ENCODE measurements around the gene RWDD3.

Gene RWDD3

DNA sequence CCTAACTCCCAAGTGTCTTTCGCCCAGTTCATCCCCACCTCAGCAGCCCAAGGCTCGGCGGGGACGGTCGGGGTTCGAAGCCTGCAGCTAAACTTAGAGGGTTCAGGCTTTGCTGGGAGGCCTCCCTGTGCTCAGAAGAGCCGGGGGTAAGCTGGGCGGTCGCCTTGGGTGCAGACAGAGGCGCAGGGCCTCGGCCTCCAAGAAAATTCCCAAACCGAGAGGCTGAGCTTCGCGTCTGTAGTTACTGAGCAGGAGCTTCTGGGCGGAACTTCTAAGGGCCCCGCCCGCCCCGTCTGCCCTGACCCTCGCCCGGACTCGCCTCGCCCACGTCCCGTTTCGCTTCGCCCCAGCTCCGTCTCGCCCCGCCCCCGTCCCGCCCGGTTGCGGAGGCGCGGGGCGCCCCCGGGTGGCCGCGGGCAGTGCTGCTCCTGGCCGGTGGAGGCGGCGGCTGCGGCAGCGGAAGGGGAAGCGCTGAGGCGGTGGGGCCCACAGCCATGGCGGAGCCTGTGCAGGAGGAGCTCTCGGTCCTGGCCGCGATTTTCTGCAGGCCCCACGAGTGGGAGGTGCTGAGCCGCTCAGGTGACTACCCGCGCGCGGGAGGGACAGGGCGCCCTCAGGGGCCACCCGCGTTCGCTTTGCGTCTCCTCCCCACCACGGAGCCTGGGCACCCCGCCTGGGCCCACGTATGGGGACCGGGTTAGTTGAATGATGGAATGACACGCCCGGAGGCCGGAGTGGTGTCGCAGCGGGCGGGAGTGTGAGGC lies at the start of gene RWDD3:
Gene RWDD3, plus strand, starts transcription at position 474 of the 764 bp plus-strand sequence. Its CDS starts 21 bp downstream, at position 495.
- DNase-seq, result peak; percentile 57

DNA sequence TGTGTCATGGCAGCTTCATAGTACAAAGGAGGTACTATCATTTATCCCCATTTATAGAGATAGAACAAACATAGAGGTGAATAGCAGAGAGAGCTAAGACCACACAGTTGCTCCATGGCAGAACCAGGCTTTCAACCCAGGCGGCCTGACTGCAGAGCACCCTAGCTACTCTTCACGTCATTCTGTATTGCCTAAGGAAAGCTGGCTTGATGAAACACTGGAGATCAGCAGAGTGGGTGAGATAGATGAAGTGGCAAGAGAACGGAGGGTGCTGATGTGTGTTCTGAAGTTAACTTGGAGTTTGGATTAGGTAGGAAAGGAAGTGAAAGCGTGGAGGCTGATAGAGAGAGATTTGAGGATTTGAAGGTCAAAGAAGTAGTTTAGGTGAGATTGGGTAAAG lies 47.9 kb upstream of the RWDD3 start:
- no peak for DNase-seq

GRCh38 chr1:95193591-95193990 lies 40.4 kb upstream of the RWDD3 start:
- no peak for DNase-seq

- no peak for DNase-seq
These were observed 39.0 kb upstream of the RWDD3 start for GRCh38 chr1:95195046-95195445.

- no peak for DNase-seq
These were observed 38.0 kb upstream of the RWDD3 start for GRCh38 chr1:95196017-95196416.

GRCh38 chr1:95197616-95198252 lies 36.3 kb upstream of the RWDD3 start:
- DNase-seq, result no peak

- no peak for DNase-seq
These were observed 32.1 kb upstream of the RWDD3 start for GRCh38 chr1:95201905-95202304.

DNA sequence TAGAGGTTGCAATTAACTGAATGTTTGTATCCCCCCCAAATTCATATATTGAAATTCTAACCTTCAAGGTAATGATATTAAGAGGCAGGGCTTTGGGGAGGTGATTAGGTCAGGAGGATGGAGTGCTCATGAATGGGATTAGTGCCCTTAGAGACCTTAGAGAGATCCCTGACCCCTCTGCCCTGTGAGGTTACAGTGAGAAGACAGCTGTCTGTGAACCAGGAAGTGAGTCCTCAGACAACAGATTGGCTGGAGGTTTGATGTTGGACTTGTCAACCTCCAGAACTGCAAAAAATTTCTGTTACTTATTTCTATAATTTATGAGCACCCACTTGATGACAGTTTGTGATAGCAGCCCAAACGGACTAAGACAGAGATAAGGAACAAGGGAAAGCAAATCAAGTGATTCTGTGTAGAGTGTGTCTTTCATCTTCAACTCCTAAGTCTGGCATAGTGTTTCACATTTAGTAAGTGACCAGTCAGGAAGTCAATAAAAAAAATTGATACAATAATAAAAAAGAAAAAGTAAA lies 30.0 kb upstream of the RWDD3 start:
- no peak for DNase-seq

DNA sequence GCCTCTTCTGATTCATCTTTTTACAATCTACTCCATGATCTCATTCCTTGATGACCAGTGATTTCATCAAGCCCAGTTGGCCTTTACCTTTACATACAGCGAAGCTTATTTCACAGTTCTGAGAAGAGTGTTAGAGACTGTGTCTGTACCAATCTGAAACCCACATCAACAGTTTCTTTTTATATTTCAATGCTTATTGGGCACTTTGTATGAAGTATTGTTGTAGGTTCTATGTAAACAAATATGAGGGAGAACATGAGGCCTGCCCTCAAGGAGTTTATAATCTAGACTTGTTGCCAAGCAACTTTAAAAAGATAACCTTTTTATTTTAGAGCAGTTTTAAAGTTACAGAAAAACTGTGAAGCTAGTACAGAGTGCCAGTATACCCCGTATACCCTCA lies 27.5 kb upstream of the RWDD3 start:
- no peak for DNase-seq

- DNase-seq, result no peak
These were observed 26.6 kb upstream of the RWDD3 start for GRCh38 chr1:95207223-95207935.

- DNase-seq, result no peak
These were observed 25.1 kb upstream of the RWDD3 start for GRCh38 chr1:95208876-95209275.

GRCh38 chr1:95209291-95209690 lies 24.7 kb upstream of the RWDD3 start:
- no peak for DNase-seq

DNA sequence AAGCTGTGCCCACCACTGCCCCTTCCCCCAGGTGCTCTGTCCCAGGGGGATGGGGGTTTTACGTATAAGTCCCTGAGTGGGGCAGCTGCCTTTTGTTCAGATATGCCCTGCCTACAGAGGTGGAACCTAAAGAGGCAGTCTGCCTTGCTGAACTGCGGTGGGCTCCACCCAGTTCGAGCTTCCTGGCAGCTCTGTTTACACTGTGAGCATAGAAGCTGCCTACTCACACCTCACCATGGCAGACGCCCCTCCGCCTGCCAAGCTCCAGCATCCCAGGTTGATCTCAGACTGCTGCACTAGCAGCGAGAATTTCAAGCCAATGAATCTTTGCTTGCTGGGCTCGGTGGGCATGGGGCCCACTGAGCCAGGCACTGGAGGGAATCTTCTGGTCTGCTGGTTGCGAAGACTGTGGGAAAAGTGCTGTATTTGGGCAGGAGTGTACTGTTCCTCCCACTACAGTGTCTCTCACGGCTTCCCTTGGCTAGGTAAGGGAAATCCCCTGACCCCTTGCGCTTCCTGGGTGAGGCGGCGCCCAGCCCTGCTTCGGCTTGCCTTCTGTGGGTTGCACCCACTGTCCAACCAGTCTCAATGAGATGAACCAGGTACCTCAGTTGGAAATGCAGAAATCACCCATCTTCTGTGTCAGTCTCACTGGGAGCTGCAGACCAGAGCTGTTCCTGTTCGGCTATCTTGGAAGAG lies 17.6 kb upstream of the RWDD3 start:
- DNase-seq, result no peak

DNA sequence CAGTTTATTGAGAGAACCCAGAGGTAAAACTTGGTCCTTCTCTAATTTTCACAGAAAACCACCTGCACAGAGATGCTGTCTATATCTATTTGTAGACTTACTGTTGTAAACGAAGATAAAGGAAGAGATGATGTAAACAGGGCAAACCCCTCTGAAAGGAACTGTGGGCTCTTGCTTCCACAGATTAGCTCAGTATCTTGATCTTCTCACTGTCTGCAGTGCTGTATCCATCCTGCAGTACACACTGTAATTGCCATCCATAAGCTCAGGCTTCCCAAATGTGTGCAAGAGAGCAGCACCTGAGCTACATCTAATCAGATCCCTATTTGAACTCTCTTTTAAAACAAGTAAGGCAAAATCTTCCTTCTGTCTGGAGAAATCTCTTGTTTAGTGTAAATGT lies 16.6 kb upstream of the RWDD3 start:
- no peak for DNase-seq

DNA sequence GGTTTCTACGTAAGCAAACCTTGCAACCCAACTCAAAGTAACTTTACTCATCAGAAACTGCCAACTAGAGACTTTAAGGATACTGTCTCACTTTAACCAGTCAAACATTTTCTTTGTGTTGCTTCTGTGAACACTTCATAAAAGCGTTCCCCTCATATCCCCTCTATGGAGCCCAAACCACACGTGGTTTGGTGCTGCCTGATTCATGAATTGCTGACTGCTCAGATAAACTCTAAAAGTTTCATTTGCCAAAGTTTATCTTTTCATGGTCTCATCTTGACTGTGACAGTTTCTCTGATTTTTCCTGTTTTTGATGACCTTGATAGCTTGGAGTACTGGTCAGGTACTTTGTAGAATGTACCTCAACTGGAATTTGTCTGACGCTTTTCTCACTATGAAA lies 14.6 kb upstream of the RWDD3 start:
- DNase-seq, result no peak

- DNase-seq, result no peak
These were observed 12.7 kb upstream of the RWDD3 start for GRCh38 chr1:95221306-95221705.

- no peak for DNase-seq
These were observed 11.4 kb upstream of the RWDD3 start for GRCh38 chr1:95222629-95223028.

DNA sequence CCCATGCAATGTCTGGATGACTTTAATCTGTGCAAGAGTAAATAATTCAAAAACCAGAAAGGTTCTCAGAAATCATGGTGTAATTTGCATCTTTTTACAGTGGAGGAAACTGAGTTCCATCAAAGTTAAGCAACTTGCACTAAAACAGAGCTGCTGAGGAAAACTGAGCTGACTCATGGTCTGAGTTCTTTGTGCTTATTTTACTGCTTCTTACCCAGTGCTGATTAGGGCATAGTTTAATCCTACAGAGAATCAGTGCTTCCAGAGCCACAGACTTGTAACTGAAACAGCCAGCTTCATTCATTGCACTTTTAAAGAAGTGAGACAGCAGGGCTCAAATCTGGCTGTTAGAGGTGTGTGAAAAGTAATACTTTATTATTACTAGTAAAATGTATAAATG lies 10.9 kb upstream of the RWDD3 start:
- DNase-seq, result no peak

DNA sequence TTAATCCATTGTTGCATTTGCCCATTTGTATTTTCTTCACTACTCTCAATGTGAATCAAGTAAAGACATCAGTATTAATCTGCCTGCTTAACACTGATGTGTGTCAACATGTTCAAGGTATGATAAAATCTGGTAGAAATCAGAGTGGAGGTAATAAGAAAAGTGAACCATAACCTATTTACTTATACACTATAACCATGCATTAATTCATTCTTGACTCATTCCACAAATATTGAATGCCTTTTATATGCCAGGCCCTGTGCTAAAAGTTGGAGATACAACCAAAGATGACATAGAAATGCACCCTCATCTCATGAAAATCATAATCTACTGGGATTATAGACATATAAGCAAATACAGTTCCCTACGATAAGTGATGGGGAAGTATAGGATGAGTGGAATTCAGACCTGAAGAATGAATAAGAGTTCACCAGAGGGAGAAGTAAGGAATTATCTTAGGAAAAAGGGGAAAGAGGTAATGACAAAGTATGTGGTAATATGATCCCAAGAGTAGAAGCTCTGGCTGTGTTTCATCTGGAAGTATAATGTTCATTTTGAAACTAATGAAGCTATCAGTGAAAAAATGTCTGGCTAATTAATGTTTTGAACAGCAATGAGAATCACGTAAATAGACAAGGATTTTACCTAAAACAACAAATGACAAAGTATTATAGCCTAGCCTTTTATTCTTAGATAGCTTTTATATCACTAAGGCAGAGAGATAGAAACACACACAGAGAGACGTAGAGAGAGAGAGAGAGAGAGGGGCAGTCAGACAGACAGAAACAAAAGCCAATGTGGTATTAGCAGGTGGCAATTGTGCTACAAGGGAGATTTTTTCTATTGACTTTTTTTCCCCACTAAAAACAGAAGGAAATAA lies 7.0 kb upstream of the RWDD3 start:
- DNase-seq, result no peak

- DNase-seq, result no peak
These were observed 5.0 kb upstream of the RWDD3 start for GRCh38 chr1:95229037-95229436.

DNA sequence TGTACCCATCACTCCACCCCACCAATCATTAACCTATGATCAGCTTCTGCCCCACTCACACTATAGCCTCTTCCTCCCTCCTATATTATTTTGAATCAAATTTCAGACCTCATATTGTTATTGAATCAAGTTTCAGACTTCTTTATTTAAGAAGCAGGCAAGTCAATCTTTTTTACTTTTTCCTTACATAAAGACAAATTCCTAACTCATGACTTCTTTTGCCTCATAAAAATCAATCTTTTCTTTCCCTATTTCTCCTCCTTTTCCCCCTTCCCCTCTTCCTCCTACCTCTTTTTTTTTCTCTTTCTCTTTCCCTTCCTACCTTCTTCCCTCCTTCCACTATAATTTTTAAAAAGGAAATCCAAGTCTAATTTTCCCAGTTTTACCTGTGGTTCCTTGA lies 4.3 kb upstream of the RWDD3 start:
- no peak for DNase-seq

DNA sequence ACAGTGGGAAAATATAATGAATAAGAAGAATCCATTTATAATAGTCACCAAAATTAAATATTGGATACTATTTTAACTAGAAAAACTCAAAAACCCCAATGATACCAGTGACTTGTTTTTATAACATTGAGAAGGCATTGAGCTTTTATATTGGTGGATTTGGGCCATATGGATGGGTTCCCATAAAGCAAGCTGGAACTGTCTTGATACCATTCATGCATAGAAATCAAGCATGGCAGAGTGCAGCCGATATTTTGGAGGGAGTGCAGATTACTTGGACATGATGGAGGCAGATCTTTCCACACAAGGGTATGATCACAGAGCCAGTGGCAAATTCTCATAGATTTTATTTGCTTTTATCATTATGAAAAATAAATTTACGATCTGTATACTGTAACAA lies 3.8 kb upstream of the RWDD3 start:
- no peak for DNase-seq
